HL-60/S4 treated with phorbol 12-myristate 13-acetate at 8.2 ng/mL for 4 days and 3 days (cell line): ENCODE results near the gene FBXL7.

Experiments
- in situ Hi-C: fragments of 300-500 bp; cut with MboI; formaldehyde crosslinking; loops from 2 replicates; pipeline ENCODE4 v1.15.0; 2022; ENCODE audit warnings: low sequenced_read_pairs

The FBXL7 gene

GRCh38 chr5:15501091-15501791, 1.3 kb downstream of the FBXL7 start:
- in situ Hi-C loops, result no loop called here

GRCh38 chr5:15502208-15502607, 2.2 kb downstream of the FBXL7 start:
- in situ Hi-C loops, result no loop called here

- in situ Hi-C loops, result no loop called here
Measured at GRCh38 chr5:15506146-15506545, 6.2 kb downstream of the FBXL7 start.

- in situ Hi-C loops, result no loop called here
Measured at GRCh38 chr5:15506897-15507296, 6.9 kb downstream of the FBXL7 start.

- in situ Hi-C loops, result no loop called here
Measured at GRCh38 chr5:15510092-15510491, 10.1 kb downstream of the FBXL7 start.

GRCh38 chr5:15510831-15511230, 10.9 kb downstream of the FBXL7 start:
- in situ Hi-C loops, result no loop called here

GRCh38 chr5:15513431-15513830, 13.5 kb downstream of the FBXL7 start:
- in situ Hi-C loops, result no loop called here

- in situ Hi-C loops, result no loop called here
Measured at GRCh38 chr5:15513911-15514310, 13.9 kb downstream of the FBXL7 start.

- in situ Hi-C loops, result no loop called here
Measured at GRCh38 chr5:15515229-15515628, 15.2 kb downstream of the FBXL7 start.

GRCh38 chr5:15516486-15516885, 16.5 kb downstream of the FBXL7 start:
- in situ Hi-C loops, result no loop called here

GRCh38 chr5:15518786-15519185, 18.8 kb downstream of the FBXL7 start:
- in situ Hi-C loops, result no loop called here

GRCh38 chr5:15520856-15521255, 20.9 kb downstream of the FBXL7 start:
- in situ Hi-C loops, result no loop called here

GRCh38 chr5:15521381-15522186, 21.6 kb downstream of the FBXL7 start:
- in situ Hi-C loops, result no loop called here

GRCh38 chr5:15522187-15522520, 22.2 kb downstream of the FBXL7 start:
- in situ Hi-C loops, result no loop called here

- in situ Hi-C loops, result no loop called here
Measured at GRCh38 chr5:15524712-15525111, 24.7 kb downstream of the FBXL7 start.

GRCh38 chr5:15525703-15526275, 25.8 kb downstream of the FBXL7 start:
- in situ Hi-C loops, result no loop called here

GRCh38 chr5:15526413-15526812, 26.4 kb downstream of the FBXL7 start:
- in situ Hi-C loops, result no loop called here

GRCh38 chr5:15528476-15528875, 28.5 kb downstream of the FBXL7 start:
- in situ Hi-C loops, result no loop called here

GRCh38 chr5:15529013-15529412, 29.0 kb downstream of the FBXL7 start:
- in situ Hi-C loops, result no loop called here

GRCh38 chr5:15529821-15530220, 29.8 kb downstream of the FBXL7 start:
- in situ Hi-C loops, result no loop called here

- in situ Hi-C loops, result no loop called here
Measured at GRCh38 chr5:15533129-15533893, 33.3 kb downstream of the FBXL7 start.
